HG02623 (cell line): Measurements from ENCODE around the gene MYG1.

Experiments
- ATAC-seq: cut with Tn5 transposase; IDR thresholded peaks from one replicate; pipeline ENCODE4 v1.9.1; 2021; ENCODE audit warnings: moderate library complexity; ENCODE audit not compliant: unreplicated experiment

The MYG1 gene

GRCh38 chr12:53352331-53353256 lies 53.1 kb downstream of the MYG1 start:
- ATAC-seq, result peak; percentile 73

GRCh38 chr12:53353257-53353655 lies 53.8 kb downstream of the MYG1 start:
- ATAC-seq, result no peak

- ATAC-seq, result no peak
Measured at GRCh38 chr12:53355121-53355520, 55.6 kb downstream of the MYG1 start.
